Vagina (tissue), 2 donors: ENCODE measurements around the gene DCC.

Experiments used
- POLR2AphosphoS5 ChIP-seq, 2 donors: sonication (generic); formaldehyde crosslinking; IDR thresholded peaks; one replicate each; pipeline ENCODE4 v1.9.0; 2017; ENCODE audit warnings: antibody characterized with exemption in 2 of 2, mild to moderate bottlenecking in 2 of 2, low read depth in 1 of 2; ENCODE audit not compliant: insufficient read depth in 1 of 2
- TF ChIP-seq, protein P1 (sequence below), 3 experiments: fragments of 450-650 bp in 2 of 3; fragments of 200-600 bp in 1 of 3; sonication (generic) in 1 of 3; IDR thresholded peaks; one replicate each; pipeline ENCODE4 v1.5.1; 2017 to 2019; ENCODE audit warnings: antibody characterized with exemption in 3 of 3, mild to moderate bottlenecking in 2 of 3, moderate library complexity in 2 of 3

DNA sequence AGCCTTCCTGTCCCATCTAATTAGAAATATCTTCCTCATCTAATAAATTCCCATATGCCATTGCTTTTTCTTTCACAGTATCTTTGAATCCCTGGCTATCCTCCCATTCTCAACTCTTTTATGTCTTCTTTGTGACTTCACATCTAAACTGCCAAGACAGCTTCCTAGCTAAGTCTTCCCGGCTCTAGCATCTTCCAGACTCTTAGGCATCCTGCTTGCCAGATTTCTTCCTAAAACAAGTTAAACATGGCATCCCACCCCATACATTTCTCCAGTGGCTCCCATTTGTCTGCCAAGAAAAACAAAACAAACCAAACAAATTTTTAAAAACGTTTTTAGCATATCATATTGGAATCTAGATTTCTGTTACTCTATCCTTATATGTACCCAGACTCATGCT, 1132.5 kb downstream of the DCC start:
- TF ChIP-seq, protein P1, sequence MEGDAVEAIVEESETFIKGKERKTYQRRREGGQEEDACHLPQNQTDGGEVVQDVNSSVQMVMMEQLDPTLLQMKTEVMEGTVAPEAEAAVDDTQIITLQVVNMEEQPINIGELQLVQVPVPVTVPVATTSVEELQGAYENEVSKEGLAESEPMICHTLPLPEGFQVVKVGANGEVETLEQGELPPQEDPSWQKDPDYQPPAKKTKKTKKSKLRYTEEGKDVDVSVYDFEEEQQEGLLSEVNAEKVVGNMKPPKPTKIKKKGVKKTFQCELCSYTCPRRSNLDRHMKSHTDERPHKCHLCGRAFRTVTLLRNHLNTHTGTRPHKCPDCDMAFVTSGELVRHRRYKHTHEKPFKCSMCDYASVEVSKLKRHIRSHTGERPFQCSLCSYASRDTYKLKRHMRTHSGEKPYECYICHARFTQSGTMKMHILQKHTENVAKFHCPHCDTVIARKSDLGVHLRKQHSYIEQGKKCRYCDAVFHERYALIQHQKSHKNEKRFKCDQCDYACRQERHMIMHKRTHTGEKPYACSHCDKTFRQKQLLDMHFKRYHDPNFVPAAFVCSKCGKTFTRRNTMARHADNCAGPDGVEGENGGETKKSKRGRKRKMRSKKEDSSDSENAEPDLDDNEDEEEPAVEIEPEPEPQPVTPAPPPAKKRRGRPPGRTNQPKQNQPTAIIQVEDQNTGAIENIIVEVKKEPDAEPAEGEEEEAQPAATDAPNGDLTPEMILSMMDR (IDR thresholded peaks at IDR 0.05), result no peak
- TF ChIP-seq POLR2AphosphoS5 (IDR thresholded peaks at IDR 0.05; ENCODE audit: insufficient read depth in 1 of 2, low read depth in 1 of 2), result no peak
